ENCODE measurements around the gene ARL15.

ARL15 gene

DNA sequence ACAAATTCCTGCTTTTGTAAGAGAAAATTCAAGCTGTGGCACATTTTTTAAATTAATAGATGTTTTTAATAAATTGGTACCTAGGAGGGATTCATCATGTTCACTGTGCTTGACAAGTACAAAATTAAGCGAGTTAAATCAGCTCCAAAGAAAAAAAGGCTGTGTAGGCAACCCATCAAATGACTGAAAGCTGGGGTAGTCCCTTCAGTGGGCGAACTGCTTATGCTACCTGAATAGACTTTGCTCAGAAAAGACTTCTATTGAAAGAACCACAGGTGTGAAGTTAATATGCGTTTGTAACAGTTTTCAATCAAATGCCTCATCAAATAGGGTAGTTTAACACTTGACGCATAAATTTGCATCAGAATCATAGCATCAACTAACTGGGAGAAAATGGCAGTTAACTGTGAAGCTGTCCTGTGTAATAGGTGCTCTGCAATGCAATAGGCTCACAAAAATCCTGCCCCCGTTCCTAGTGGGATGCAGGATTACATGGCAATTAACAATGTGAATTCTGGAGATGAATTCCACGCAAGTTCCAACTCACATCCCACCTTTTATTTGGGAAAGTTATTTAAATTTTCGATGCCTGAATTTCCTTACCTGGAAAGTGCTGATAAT, 14.4 kb upstream of the ARL15 start:
- Histone ChIP-seq H3K9me3 (ENCODE audit: control insufficient read depth, low read length) (no peaks in the 10 kb centered on the region), H3K4me2 (ENCODE audit: low read length) (no peak overlapping the region), H3K4me1 (no peaks in the 10 kb centered on the region), H3K36me3 (ENCODE audit: control insufficient read depth, insufficient read depth, low read length) (no peaks in the 10 kb centered on the region), H3K79me2 (no peaks in the 10 kb centered on the region), H2AFZ (no peak overlapping the region), H3K27me3 (ENCODE audit: control insufficient read depth, insufficient read depth, low read length) (no peaks in the 10 kb centered on the region), H3K9ac (no peak overlapping the region), H3K27ac (no peak overlapping the region), H3K4me3 (ENCODE audit: low read depth, low read length) (no peak overlapping the region)
- TF ChIP-seq, protein P1, sequence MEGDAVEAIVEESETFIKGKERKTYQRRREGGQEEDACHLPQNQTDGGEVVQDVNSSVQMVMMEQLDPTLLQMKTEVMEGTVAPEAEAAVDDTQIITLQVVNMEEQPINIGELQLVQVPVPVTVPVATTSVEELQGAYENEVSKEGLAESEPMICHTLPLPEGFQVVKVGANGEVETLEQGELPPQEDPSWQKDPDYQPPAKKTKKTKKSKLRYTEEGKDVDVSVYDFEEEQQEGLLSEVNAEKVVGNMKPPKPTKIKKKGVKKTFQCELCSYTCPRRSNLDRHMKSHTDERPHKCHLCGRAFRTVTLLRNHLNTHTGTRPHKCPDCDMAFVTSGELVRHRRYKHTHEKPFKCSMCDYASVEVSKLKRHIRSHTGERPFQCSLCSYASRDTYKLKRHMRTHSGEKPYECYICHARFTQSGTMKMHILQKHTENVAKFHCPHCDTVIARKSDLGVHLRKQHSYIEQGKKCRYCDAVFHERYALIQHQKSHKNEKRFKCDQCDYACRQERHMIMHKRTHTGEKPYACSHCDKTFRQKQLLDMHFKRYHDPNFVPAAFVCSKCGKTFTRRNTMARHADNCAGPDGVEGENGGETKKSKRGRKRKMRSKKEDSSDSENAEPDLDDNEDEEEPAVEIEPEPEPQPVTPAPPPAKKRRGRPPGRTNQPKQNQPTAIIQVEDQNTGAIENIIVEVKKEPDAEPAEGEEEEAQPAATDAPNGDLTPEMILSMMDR (IDR thresholded peaks at IDR 0.05), result no peak

DNA sequence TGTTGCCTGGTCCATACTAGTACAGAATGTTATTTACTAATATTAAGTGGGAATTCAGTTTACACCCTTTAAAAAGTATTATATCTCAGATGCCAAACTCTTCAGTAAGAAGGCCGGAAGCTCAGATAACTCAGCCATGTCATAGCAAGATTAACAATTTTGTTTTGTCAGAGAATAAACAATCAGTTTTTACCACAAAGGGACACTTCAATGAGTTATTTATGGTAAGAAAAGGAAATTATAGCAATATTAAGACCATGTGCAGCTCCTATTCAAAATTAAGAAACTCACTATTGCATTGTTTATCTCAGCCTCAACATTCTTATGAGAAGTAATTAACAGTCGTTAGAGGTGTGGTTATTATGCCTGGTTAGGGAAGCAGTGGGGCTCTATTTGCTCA, 13.1 kb upstream of the ARL15 start:
- Histone ChIP-seq H3K9ac (no peak overlapping the region), H3K9me3 (ENCODE audit: control insufficient read depth, low read length) (no peaks in the 10 kb centered on the region), H3K4me3 (ENCODE audit: low read depth, low read length) (no peak overlapping the region), H3K27ac (no peak overlapping the region), H3K4me2 (ENCODE audit: low read length) (no peak overlapping the region), H3K36me3 (ENCODE audit: control insufficient read depth, insufficient read depth, low read length) (no peaks in the 10 kb centered on the region), H3K4me1 (no peaks in the 10 kb centered on the region), H2AFZ (no peak overlapping the region), H3K79me2 (no peaks in the 10 kb centered on the region), H3K27me3 (ENCODE audit: control insufficient read depth, insufficient read depth, low read length) (no peaks in the 10 kb centered on the region)
- TF ChIP-seq, protein P1 (IDR thresholded peaks at IDR 0.05), result no peak

DNA sequence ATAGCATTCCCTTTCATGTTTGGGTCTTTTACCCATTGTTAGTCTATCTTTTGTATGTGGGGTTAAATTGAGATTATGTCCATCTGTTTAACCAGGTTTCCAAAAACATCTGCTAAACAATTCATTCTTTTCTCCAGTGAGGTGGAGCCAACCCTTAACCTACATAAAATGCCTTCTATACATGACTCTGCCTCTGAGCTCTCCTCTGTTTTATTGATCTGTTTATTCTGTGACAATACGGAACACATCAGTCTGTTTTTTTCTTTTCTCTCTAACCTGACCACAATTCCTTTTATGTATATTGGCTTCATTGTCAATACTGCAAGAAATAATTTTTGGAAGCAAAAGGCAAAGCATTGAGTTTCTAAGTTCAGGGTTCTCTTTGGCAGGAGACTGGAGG, 9.9 kb upstream of the ARL15 start:
- TF ChIP-seq, protein P1 (IDR thresholded peaks at IDR 0.05), result no peak
- no peak overlapping the region for H3K4me2 ChIP-seq (ENCODE audit: low read length)
- H2AFZ ChIP-seq, result no peak overlapping the region
- no peak overlapping the region for H3K4me3 ChIP-seq (ENCODE audit: low read depth, low read length)
- no peaks in the 10 kb centered on the region for H3K9me3 ChIP-seq (ENCODE audit: control insufficient read depth, low read length)
- no peaks in the 10 kb centered on the region for H3K36me3 ChIP-seq (ENCODE audit: control insufficient read depth, insufficient read depth, low read length)
- no peaks in the 10 kb centered on the region for H3K79me2 ChIP-seq
- no peak overlapping the region for H3K9ac ChIP-seq
- H3K4me1 ChIP-seq, result no peaks in the 10 kb centered on the region
- H3K27me3 ChIP-seq (ENCODE audit: control insufficient read depth, insufficient read depth, low read length), result no peaks in the 10 kb centered on the region
- no peak overlapping the region for H3K27ac ChIP-seq

DNA sequence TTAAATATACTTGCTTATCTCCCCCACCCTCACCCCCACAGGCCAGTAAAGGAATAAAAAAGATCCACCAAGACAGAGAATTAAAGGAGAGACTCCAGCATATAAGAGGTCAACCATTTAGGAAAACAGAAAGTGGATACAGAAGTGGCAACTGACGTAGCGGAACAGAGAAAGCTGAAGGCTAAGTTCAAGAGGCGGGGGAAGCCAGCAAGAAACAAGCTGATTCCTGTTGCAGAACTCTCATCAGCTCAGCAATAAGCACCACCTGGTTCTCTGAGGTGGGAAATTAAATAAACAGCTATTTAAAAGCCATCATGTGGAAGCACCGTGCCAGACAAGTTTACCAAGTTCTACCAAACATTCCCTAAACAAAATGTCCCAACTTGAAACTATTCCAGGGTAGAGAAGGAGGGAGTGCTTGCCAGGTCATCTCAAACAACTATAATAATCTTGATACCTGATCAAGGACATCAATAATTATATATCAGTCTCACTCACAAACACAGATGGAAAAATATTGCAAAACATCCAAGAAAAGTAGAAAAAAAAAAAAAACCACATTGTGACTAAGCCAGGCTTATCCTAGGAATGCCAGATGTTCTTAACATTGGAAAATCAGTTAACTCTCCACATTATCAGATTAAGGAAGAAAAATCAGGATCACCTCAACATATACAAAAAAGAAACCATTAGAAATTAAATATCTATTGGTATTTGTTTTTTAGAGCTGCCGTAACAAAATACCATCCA, 7.3 kb upstream of the ARL15 start:
- Histone ChIP-seq H3K36me3 (ENCODE audit: control insufficient read depth, insufficient read depth, low read length) (no peaks in the 10 kb centered on the region), H2AFZ (no peak overlapping the region), H3K4me2 (ENCODE audit: low read length) (no peak overlapping the region), H3K4me3 (ENCODE audit: low read depth, low read length) (no peak overlapping the region), H3K79me2 (no peaks in the 10 kb centered on the region), H3K9ac (no peak overlapping the region), H3K27me3 (ENCODE audit: control insufficient read depth, insufficient read depth, low read length) (no peaks in the 10 kb centered on the region), H3K9me3 (ENCODE audit: control insufficient read depth, low read length) (no peaks in the 10 kb centered on the region), H3K4me1 (no peaks in the 10 kb centered on the region), H3K27ac (no peak overlapping the region)
- TF ChIP-seq, protein P1 (IDR thresholded peaks at IDR 0.05), result no peak

Data from parathyroid adenoma (tissue), 2 donors.